ENCODE data around the gene PRR30.

GRCh38 chr2:27088634-27089033, 50.6 kb downstream of the PRR30 start:
- TF ChIP-seq, protein P1, sequence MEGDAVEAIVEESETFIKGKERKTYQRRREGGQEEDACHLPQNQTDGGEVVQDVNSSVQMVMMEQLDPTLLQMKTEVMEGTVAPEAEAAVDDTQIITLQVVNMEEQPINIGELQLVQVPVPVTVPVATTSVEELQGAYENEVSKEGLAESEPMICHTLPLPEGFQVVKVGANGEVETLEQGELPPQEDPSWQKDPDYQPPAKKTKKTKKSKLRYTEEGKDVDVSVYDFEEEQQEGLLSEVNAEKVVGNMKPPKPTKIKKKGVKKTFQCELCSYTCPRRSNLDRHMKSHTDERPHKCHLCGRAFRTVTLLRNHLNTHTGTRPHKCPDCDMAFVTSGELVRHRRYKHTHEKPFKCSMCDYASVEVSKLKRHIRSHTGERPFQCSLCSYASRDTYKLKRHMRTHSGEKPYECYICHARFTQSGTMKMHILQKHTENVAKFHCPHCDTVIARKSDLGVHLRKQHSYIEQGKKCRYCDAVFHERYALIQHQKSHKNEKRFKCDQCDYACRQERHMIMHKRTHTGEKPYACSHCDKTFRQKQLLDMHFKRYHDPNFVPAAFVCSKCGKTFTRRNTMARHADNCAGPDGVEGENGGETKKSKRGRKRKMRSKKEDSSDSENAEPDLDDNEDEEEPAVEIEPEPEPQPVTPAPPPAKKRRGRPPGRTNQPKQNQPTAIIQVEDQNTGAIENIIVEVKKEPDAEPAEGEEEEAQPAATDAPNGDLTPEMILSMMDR (IDR thresholded peaks at IDR 0.05): no peak
- no peak for TF ChIP-seq EP300 (IDR thresholded peaks at IDR 0.05)
- no peak for TF ChIP-seq POLR2A (IDR thresholded peaks at IDR 0.05)
- TF ChIP-seq POLR2AphosphoS5 (IDR thresholded peaks at IDR 0.05): no peak

All from gastroesophageal sphincter (tissue), 3 donors.